ENCODE measurements around the gene ASXL2.
"Not testable (repeated sequence)": the region's sequence is repeated elsewhere in the genome, so short reads cannot be mapped to it uniquely, and the experiment has no call there.

The ASXL2 gene

DNA sequence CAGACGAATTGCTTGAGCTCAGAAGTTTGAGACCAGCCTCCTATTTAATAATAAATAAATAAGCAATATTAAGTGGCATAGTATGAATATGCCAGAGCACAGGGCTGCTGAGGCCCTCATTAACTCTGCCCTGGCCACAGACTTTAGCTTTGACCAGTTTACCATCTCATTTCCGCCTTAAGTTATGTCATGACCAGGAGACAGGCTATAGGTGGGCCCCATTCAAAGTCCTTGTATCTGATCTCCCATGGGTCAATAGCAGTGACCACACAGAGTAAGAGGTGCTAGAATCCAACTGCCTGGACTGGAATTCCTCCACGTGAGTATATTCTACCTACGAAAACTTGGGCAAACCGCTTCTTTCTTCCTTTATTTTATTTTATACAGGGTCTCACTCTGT is 13.4 kb upstream of the ASXL2 start:
- no peak for DNase-seq (ENCODE audit: low read depth)

DNA sequence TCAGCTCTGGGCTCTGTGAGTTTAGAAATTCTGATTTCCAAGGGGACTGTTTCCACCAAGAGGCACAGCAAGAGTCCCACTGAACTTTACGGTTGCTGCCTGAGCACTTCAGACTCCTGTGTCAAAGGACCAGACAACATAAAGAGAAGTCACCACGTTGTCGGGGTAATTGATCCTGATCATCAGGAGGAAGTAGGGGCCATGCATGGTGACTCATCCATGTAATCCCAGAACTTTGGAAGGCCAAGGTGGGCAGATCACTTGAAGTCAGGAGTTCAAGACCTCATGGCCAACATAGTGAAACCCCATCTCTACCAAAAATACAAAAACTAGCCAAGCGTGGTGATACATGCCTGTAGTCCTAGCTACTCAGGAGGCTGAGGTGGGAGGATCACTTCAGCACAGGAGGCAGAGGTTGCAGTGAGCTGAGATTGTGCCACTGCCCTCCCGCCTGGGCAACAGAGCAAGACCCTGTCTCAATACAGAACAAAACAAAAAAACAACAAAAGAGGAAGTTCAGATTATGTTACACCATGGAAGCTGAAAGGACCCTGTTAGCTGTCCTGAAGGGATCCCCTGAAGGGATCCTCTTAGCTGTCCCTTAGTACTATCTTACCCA is 9.4 kb upstream of the ASXL2 start:
- no peak for DNase-seq (ENCODE audit: low read depth)

DNA sequence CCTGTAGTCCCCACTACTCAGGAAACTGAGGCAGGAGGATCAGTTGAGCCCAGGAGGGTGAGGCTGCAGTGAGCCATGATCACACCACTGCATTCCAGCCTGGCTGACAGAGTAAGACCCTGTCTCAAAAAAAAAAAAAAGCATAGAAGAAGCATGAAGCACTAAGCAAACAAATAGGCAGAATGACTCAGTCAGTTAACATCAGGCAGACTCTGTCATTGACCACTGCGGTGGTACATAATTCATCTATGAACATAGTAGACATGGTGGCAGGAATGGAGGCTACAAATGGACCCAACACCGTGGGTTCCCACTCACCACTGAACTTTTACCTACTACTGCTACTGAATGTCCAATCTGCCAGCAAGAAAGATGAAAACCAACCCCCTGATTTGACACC is 7.6 kb upstream of the ASXL2 start:
- DNase-seq (ENCODE audit: low read depth) = no peak

DNA sequence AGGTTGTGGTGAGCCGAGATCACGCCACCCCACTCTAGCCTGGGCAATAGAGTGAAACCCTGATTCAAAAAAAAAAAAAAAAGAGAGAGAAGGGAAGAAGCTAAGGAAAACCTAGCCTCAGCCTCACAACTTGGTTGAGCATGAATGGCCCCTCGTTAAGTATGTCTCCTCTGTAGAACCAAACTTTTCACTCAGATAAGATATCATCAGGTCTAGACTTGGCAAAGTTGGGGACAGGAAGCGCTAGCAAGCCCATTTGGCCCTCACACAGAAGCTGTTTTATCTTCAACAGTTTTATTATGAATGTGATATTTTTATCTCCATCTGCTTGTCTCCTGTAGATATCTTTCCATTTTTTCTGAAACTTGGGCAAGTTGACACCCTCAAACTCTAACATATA is 3.5 kb upstream of the ASXL2 start:
- no peak for DNase-seq (ENCODE audit: low read depth)

DNA sequence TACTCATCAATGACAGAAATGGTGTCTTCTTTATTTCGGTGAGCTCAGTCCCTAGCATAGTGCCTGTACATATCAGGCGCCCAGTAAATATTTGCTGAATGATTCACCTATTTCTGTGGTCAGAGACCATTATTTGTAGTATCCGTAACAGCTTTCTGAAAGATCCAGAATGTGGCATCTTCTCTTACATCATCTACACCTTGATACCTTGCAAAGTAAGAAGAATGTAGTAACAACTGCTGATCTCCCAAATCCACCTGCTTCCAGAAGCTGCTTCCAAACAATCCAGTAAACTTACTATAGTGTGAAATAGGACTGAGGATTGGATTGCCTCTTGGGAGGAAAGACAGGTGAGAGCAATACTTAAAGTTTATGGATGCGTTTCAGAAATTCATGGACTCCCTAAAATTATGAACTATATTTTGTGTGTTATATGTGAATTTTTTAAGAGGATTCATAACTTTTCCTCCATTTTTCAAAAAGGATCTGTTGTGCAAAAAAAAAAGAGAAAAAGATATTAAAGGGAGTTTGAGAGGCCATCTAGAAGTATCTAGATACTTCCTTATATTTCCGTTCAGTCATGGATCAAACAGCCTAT is 945 bp upstream of the ASXL2 start:
- DNase-seq (ENCODE audit: low read depth) = no peak

DNA sequence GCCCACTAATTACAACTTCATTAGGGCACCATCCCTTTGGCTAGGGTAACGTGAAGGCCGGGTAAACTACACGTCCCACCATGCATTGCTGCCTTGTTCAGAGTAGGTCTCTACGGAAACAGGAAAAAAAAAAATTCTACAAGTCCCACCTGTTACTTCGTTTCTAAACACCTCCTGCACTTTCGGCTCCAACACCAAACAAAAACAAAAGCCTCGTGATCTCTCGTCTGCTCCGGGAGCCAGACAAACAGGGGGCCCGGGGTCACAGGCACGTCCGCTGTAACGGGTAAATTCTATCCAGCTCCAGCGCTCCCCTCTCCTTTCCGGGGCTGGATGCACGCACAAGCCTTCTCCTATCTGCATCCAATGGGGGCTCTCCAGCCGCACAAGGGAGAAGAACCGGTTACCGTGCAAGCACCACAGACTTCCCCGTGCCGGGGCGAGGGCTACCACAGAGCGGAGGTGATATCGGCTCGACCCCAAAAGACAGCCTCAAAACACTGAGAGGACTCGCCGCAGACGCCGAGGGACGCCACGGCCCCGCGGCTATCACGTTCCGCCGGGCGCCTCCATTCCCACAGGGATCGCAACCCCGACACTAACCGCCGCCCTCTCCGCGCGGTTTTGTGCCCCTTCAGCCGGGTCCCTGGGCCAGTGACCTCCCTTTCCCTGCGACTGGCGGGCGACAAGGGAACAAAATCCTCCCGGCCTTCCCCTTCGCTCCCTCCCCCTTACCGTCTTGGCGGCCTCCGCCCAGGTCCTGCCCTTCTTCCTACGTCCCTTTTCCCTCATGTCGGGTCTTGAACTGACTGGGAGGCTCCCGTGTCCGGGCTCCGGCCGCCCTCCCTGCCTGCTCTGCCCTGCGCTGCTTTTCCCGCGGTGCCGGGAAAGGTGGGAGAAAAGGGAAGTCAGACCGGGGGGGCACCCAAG is 591 bp downstream of the ASXL2 start:
- peak; percentile 17 for DNase-seq (ENCODE audit: low read depth)

DNA sequence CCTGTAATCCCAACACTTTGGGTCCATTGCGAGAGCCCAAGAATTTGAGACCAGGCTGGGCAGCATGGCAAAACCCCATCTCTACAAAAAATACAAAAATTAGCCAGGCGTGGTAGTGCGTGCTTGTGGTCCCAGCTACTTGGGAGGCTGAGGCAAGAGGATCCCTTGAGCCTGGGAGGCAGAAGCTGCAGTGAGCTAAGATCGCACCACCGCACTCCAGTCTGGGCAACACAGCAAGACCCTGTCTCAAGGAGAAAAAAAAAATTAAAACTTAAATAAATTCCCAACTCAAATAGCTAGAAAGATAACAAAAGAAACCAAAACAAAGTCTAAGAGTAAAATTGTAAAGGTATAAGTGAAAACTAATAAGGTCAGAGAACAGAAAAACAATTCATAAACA is 6.2 kb downstream of the ASXL2 start:
- DNase-seq (ENCODE audit: low read depth) = no peak

DNA sequence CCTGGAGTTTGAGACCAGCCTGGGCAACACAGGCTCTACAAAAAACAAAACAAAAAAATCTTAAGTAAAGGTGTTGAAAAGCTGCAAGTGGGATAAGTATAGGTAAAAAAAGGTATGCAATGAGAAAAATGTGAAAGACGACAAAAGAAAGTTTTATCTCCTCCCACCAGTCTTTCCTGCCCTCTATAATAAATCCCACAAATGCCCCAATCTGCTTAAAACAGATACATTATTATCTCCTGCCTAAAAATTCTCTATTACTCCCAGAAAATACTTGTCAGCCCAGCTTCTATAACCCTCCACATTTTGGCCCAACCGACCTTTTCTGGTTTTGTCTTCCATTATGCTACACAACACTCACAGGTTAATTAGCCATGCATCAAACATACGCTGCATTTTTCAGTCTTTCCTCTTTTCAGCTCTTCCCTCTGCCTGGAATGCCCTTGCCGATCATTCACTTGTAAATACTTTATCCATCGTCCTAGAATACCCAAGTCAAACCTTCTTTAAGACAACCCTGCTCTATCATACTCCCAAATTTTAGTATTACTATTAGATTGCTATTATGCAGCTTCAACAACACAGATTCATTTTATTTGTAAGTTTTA is 10.8 kb downstream of the ASXL2 start:
- no peak for DNase-seq (ENCODE audit: low read depth)

DNA sequence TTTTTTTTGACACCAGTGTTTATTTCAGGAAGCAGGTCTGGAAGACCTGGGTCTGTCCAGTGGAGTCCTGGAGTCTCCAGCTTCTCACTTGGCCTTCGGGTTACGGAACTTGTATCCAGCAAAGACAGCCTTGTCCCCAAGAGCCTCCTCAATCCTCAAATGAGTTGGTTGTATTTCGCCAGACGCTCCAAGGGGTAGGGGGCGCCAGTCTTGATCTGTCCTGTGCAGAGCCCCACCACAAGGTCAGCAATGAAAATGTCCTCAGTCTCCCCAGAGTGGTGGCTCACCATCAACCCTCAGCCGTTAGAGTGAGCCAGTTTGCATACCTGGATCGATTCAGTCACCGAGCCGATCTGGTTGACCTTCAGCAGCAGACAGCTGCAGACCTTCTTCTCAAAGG is 21.9 kb downstream of the ASXL2 start:
- no peak for DNase-seq (ENCODE audit: low read depth)

DNA sequence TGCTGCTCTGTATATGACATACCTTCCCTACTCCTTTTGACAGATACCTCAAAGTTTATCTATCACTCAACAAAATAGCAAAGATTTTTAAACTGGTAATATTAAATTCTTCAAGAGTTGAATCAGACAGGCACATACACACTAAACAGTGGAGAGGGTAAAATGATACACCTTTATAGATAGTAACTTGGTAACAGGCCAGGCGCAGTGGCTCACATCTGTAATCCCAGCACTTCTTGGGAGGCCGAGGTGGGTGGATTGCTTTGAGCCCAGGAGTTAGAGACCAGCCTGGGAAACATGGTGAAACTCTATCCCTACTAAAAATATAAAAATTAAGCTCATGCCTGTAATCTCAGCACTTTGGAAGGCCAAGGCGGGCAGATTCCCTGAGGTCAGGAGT is 23.2 kb downstream of the ASXL2 start:
- DNase-seq (ENCODE audit: low read depth) = no peak

DNA sequence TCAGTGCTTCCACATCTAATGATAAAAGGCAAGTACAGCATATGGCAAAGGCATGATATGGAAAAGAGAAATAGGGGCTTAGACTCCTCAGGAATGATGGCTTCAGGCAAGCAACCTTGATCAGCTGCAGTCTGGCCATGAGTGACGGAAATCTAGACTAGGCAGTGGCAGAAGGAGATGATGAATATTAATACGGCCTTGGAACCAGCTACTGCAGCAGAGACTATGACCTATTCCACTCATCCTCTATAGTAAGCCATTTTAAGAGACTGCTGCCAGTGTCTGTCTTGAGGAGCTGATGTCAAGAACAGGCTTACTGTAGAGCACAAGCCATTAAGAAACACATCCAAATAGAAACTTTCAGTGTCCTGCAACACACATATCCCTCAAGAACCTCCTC is 23.7 kb downstream of the ASXL2 start:
- no peak for DNase-seq (ENCODE audit: low read depth)

DNA sequence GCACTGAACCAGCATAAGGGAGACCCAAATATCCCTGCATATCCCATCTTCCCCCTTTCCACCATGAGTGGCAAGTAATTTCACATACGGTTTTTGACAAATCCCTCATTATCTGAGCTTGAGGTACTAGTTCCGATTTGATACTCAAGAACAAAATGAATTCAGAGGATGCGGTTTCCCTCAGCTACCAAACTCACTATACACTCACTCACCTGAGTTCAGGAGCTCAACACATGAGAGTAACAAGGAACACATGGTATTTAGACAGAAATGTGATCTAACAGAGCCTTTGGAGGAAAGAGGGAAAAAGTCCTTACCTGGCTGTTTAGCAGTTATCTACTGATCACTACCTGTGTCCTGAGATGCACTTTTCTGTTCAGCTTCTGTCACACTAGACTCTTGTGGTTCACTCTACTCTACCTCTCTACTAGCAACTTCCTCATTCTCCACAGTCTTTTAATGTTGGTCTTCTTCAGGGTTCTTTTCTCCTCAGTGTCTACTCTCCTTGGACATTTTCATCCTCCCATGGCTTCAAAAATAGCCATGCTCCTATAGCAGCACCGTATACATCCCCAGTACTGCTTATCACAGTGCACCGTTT is 25.1 kb downstream of the ASXL2 start:
- no peak for DNase-seq (ENCODE audit: low read depth)

DNA sequence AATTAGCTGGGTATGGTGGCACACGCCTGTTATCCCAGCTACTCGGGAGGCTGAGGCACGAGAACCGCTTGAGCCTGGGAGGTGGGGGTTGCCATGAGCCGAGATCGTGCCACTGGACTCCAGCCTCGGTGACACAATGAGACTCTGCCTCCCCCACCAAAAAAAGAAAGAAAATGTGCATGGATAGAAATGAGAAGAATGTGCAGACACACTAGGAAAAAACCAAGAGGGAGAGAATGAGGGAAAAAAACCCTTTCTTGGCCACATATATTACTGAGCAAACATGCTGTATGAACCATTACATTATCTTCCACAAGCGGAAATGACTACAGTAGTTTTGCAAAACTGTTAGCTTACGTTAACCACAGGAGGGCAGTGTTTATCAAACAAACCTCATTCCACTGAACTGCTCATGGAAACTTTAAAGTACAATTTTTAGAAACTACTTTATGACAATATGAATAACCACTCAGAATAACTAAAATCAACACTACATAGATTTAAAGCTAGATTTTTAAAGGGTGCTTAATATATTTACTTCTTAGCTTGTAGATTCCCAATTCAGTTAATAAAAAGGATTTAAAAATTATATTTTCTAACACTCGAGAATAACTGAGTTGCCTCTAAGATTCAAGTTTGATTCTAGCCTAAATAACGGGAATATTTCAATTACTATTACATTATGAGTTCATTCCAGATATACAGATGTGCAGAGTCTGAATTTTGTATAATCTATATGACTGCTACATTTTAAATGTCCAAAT is 26.4 kb downstream of the ASXL2 start:
- DNase-seq (ENCODE audit: low read depth) = no peak

DNA sequence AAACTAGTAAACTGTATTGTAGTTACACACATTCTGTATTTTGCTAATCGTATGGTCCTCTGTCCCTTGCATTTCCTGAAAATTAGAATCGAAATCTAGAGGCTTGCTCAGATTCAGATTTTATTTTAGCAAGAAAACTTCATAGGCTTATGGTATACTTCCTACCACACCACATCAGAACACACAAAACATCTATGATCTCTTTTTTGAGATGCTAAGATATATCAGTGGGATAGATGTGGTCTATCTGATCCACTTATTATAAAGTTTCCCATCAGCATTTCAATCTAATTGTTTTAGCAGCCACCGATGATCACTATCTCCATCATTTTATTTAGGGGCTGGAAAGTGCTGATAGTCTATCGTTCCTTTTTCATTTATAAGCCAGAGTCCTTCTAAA is 27.9 kb downstream of the ASXL2 start:
- not testable (repeated sequence) for DNase-seq (ENCODE audit: low read depth)

DNA sequence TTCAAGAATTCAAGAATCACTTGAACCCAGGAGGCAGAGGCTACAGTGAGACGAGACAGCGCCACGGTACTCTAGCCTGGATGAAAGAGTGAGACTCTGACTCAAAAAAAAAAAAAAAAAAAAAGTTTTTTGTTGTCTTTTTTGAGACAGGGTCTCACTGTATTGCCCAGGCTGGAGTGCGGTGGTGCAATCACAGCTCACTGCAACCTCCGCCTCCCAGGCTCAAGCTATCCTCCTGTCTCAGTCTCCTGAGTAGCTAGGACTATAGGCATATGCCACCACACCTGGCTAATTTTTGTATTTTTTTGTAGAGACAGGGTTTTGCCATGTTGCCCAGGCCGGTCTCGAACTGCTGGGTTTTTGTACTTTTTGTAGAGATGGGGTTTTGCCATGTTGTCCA is 28.9 kb downstream of the ASXL2 start:
- DNase-seq (ENCODE audit: low read depth) = not testable (repeated sequence)

DNA sequence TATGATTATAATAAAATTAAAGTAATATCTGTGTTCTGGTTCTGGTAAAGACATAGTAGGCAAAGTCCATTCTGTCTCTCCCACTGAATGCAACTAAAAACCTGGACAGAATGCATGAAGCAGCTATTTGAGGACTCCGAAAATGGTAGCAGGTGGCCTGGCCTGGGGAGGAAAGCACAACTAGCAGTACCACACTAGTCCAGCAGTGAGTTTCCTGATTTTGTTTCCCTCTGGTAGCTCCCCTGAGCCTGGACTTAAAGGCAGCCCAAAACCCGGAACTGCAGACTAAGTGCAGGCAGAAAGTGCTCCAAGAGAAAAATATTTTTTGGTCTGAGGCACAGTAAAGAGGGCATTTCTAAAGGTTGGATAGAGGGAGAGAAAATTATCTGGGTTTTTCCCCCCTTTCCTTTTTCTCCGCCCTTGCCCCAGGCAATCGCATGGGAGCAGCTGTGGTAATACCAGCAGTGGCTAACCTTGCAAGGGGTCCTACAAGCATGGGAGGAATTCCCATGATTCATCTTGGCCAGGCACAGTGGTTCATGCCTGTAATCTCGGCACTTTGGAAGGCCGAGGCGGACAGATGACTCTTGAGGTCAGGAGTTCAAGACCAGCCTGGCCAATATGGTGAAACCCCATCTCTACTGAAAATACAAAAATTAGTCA is 32.3 kb downstream of the ASXL2 start:
- DNase-seq (ENCODE audit: low read depth) = no peak

DNA sequence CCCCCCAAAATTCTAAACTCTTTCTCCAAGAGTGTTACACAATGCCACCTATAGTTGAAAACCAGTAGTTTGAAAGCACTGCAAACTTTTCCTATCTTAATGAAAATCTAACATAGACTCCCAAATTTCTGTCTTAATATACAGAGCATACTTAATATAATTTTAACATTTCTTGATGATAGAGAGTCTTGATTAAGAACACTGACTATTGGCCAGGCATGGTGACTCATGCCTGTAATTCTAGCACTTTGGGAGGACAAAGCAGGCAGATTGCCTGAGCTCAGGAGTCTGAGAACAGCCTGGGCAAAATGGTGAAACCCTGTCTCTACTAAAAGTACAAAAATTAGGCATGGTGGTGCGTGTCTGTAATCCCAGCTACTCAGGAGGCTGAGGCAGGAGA is 34.2 kb downstream of the ASXL2 start:
- no peak for DNase-seq (ENCODE audit: low read depth)

DNA sequence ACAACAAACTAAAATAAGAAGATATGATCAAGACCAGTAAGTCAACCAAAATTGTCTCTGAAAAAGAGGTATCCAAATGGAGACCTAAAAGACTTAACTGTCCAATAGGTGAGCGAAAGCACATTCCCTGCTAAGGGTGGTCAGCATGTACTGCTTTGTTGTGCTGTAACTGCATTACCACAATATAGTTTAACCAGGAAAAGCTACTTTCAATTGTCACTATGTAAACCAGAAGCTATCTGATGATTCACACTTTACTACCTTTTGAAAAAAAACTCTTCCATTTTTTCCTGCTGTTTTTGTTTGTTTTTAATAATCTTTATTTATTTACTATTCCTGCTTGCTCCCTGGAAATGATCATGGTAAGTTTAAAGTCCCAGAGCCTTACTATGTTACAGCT is 36.1 kb downstream of the ASXL2 start:
- no peak for DNase-seq (ENCODE audit: low read depth)

DNA sequence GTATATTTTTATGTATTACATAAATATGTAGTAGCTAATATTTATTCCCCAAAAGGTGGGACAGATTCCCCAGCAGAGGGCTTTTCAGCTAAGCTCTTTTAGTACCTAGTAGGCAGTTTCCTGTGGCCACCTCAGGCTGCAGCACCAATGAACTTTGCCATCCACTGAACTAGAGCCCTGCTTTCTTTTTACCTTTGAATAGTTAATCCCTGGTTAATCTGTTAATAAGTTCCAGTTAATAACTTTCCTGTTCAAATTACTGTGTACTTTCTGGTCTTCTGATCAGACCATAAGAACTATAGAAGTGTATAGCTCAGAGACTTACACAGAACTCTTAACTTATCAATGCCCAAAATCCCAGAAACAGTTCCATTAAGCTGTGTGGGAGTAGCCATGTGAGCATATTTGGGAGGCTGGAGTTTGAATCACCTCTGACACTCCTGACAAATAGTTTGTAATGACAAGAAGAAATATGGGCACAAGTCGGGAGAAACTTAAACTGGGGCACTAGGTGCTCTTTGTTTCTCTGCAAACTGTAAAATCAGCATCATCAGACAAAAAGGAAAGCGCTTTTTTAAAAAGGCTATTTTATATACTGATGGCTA is 40.0 kb downstream of the ASXL2 start:
- no peak for DNase-seq (ENCODE audit: low read depth)

DNA sequence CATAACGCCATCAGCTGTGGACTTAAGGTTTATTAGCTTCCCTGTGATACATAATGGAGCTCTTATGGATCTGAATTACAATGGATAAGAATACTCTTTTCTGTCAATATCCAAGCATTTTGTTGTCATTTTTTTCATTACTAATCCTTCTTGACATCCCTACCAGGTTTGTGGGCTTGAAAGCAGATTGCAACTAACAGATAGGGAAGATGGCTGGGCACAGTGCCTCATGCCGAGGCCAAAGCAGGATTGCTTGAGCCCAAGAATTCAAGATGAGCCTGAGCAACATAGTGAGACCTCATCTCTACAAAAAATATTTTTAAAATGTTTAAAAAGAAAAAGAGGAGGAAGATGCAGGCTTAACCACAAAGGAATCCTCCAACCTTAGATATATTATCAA is 42.4 kb downstream of the ASXL2 start:
- DNase-seq (ENCODE audit: low read depth) = no peak

DNA sequence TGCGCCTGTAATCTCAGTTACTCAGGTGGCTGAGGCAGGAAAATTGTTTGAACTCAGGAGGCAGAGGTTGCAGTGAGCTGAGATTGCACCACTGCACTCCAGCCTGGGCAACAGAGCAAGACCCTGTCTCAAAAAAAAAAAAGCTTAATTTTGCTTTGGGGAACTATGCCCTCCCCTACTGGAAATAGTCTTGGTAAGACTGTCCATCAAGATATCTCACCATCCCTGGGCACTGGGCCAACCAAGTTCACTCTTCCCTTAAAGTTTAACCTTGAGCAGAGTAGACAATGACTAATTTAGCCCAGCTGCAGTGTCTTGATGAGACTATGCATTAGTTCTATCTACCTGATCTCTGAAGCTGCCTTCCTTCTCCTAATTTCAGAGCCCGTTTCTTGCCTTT is 44.7 kb downstream of the ASXL2 start:
- no peak for DNase-seq (ENCODE audit: low read depth)

All from activated T-helper 1 cell treated with Interleukin-2 at 50 U/mL for 16 hours (primary cell).